Measurements from ENCODE around the gene USP34.

DNA sequence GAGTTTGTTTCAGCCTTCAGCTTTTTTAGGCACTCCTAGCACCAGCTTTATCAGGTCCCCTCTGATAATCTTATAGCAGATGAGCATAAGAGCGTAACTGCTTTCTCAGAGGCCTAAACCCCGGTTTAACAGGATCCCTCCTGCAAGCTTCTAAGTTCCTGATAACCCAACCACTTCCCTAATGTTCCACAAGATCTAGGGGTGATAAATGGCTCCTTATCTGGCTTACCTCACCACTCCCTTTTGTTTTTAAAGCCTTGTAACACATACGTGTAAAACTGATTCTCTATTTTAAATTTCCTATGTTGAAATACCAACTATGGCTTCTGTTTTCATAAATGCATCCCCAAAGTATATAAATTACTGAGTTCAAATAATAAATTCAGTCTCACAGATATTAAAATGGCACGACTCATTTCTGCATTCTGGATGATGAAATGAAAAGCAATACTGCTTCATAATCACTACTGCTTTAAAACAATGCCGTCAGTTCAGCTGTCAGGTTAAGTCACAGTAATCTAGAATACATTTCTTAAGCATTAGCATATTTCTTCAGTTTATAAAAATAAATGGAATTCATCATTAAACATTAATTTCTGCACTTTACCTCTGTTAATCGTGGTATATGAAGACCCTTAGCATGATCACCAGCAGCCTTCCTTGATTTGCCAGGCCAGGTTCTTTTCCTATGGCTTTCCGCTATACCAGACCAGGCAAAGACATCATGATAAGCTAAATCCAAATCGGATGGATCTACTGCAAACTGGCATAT lies 182.6 kb downstream of the USP34 start:
- TF ChIP-seq, protein P1, sequence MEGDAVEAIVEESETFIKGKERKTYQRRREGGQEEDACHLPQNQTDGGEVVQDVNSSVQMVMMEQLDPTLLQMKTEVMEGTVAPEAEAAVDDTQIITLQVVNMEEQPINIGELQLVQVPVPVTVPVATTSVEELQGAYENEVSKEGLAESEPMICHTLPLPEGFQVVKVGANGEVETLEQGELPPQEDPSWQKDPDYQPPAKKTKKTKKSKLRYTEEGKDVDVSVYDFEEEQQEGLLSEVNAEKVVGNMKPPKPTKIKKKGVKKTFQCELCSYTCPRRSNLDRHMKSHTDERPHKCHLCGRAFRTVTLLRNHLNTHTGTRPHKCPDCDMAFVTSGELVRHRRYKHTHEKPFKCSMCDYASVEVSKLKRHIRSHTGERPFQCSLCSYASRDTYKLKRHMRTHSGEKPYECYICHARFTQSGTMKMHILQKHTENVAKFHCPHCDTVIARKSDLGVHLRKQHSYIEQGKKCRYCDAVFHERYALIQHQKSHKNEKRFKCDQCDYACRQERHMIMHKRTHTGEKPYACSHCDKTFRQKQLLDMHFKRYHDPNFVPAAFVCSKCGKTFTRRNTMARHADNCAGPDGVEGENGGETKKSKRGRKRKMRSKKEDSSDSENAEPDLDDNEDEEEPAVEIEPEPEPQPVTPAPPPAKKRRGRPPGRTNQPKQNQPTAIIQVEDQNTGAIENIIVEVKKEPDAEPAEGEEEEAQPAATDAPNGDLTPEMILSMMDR (IDR thresholded peaks at IDR 0.05; ENCODE audit: low read depth, low read length) = no peak
- TF ChIP-seq POLR2A (IDR thresholded peaks at IDR 0.05; ENCODE audit: extremely low read depth, insufficient read length) (no peak), MYC (IDR thresholded peaks at IDR 0.05; ENCODE audit: low read depth, low read length) (no peak)
- TF ChIP-seq, protein P2, sequence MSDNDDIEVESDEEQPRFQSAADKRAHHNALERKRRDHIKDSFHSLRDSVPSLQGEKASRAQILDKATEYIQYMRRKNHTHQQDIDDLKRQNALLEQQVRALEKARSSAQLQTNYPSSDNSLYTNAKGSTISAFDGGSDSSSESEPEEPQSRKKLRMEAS (IDR thresholded peaks at IDR 0.05; ENCODE audit: low read depth, low read length) = no peak

Data from NB4 (cell line).